ENCODE results near the gene GGTLC3.
"Not testable (repeated sequence)": the region's sequence is repeated elsewhere in the genome, so short reads cannot be mapped to it uniquely, and the experiment has no call there.

DNA sequence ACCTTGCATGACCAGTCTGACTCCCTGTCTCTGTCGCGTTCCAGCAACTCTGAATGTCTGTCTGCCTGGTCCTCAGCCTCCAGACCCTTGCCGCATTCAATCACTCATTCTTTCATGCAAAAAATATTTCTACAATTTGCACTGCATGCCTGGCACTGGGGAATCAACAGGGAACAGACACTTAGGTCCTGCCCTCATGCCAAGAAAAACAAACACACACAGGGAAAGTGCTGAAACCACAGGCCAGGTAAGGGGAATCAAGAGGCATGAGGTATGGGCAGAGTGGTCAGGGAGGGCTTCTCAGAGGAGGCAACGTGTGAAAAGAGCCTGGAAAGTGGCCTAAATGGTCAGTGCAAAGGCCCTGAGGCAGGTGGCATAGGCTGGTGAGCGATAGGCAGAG is at the start of gene GGTLC3:
- TF ChIP-seq EZH2 (optimal IDR thresholded peaks at IDR 0.05; ENCODE audit: low read depth, low read length); EZH2phosphoT487 (IDR thresholded peaks at IDR 0.05; ENCODE audit: low read length): not testable (repeated sequence)
- TF ChIP-seq, protein P1, sequence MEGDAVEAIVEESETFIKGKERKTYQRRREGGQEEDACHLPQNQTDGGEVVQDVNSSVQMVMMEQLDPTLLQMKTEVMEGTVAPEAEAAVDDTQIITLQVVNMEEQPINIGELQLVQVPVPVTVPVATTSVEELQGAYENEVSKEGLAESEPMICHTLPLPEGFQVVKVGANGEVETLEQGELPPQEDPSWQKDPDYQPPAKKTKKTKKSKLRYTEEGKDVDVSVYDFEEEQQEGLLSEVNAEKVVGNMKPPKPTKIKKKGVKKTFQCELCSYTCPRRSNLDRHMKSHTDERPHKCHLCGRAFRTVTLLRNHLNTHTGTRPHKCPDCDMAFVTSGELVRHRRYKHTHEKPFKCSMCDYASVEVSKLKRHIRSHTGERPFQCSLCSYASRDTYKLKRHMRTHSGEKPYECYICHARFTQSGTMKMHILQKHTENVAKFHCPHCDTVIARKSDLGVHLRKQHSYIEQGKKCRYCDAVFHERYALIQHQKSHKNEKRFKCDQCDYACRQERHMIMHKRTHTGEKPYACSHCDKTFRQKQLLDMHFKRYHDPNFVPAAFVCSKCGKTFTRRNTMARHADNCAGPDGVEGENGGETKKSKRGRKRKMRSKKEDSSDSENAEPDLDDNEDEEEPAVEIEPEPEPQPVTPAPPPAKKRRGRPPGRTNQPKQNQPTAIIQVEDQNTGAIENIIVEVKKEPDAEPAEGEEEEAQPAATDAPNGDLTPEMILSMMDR (IDR thresholded peaks at IDR 0.05; ENCODE audit: low read length): not testable (repeated sequence)
